MM.1S (cell line): ENCODE measurements around the gene UPK3B.
"Not testable (repeated sequence)": the region's sequence is repeated elsewhere in the genome, so short reads cannot be mapped to it uniquely, and the experiment has no call there.

ENCODE experiments used
- CTCF ChIP-seq: fragments of 300-600 bp; sonication (generic); IDR thresholded peaks from 2 replicates; pipeline ENCODE4 v1.5.1; 2016; ENCODE audit warnings: antibody characterized with exemption, low read length, mixed read lengths
- EZH2 ChIP-seq: fragments of 300-600 bp; sonication (generic); optimal IDR thresholded peaks from 2 replicates; pipeline ENCODE3; 2017; ENCODE audit warnings: low read depth, mild to moderate bottlenecking, antibody characterized with exemption, low read length, mixed read lengths
- EZH2phosphoT487 ChIP-seq: fragments of 300-600 bp; sonication (generic); IDR thresholded peaks from 2 replicates; pipeline ENCODE4 v1.6.1; 2018; ENCODE audit warnings: antibody characterized with exemption, low read length

- TF ChIP-seq CTCF, EZH2, EZH2phosphoT487: not testable (repeated sequence)
These were observed 15.8 kb downstream of the UPK3B start for GRCh38 chr7:76526183-76526582.
